HUES48 (cell line): ENCODE measurements around the gene PROKR1.

Source experiments
- H3K27ac ChIP-seq: one replicate; pipeline ENCODE4 v1.7.0; 2013; ENCODE audit warnings: low read depth, low read length, inconsistent platforms
- H3K27me3 ChIP-seq: 2 replicates; pipeline ENCODE4 v1.6.1; 2013; ENCODE audit warnings: mild to moderate bottlenecking, low read length; ENCODE audit not compliant: control insufficient read depth, insufficient read depth
- H3K36me3 ChIP-seq: 2 replicates; pipeline ENCODE4 v1.6.1; 2013; ENCODE audit warnings: low read length; ENCODE audit not compliant: control insufficient read depth, insufficient read depth
- H3K4me1 ChIP-seq: 2 replicates; pipeline ENCODE4 v1.6.1; 2013; ENCODE audit warnings: mild to moderate bottlenecking, low read length; ENCODE audit not compliant: control insufficient read depth, insufficient read depth
- H3K4me3 ChIP-seq: 2 replicates; pipeline ENCODE4 v1.5.1; 2013; ENCODE audit warnings: mild to moderate bottlenecking, low read depth, low read length
- H3K9ac ChIP-seq: 2 replicates; pipeline ENCODE4 v1.6.1; 2013; ENCODE audit warnings: mild to moderate bottlenecking, low read depth, low read length, moderate library complexity
- H3K9me3 ChIP-seq: 2 replicates; pipeline ENCODE4 v1.6.1; 2013; ENCODE audit warnings: low read length; ENCODE audit not compliant: control insufficient read depth, insufficient read depth

The PROKR1 gene

GRCh38 chr2:68612765-68613519, 30.4 kb upstream of the PROKR1 start:
- Histone ChIP-seq H3K4me3 (no peak overlapping the region), H3K36me3 (no peaks in the 10 kb centered on the region), H3K9ac (no peak overlapping the region), H3K9me3 (peaks cover 2% of the 10 kb centered on the region), H3K4me1 (no peaks in the 10 kb centered on the region), H3K27ac (no peak overlapping the region), H3K27me3 (no peaks in the 10 kb centered on the region)

GRCh38 chr2:68620772-68621171, 22.6 kb upstream of the PROKR1 start:
- no peaks in the 10 kb centered on the region for H3K27me3 ChIP-seq
- H3K4me3 ChIP-seq = no peak overlapping the region
- H3K27ac ChIP-seq = no peak overlapping the region
- no peaks in the 10 kb centered on the region for H3K36me3 ChIP-seq
- no peak overlapping the region for H3K9ac ChIP-seq
- no peaks in the 10 kb centered on the region; the same call in none of the 2 replicates for H3K9me3 ChIP-seq
- no peaks in the 10 kb centered on the region for H3K4me1 ChIP-seq

DNA sequence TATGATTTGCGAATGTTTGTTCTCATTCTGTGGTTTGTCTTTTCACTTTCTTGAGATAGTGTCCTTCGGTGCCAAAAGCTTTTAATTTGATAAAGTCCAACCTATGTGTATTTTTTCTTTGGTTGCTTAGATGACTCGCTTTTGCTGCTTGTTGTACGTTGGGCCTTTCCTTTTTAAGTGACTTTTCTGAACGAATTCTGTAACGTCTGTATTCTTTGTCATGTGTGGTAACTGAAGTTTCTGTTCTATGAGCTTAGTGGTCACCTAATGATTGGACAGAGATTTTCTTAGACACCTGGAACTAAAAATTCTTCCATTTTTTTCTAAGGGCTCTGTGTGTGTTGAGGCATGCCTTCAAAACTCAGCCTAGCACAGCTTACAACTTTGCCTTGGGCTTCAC, 19.6 kb upstream of the PROKR1 start:
- H3K9me3 ChIP-seq = no peaks in the 10 kb centered on the region; the same call in none of the 2 replicates
- H3K27me3 ChIP-seq = no peaks in the 10 kb centered on the region
- H3K36me3 ChIP-seq = no peaks in the 10 kb centered on the region
- H3K9ac ChIP-seq = no peak overlapping the region
- H3K27ac ChIP-seq = no peak overlapping the region
- no peaks in the 10 kb centered on the region for H3K4me1 ChIP-seq
- no peak overlapping the region for H3K4me3 ChIP-seq

GRCh38 chr2:68627615-68628014, 15.8 kb upstream of the PROKR1 start:
- H3K27me3 ChIP-seq = no peaks in the 10 kb centered on the region

GRCh38 chr2:68632021-68632420, 11.4 kb upstream of the PROKR1 start:
- no peaks in the 10 kb centered on the region for H3K27me3 ChIP-seq
- no peak overlapping the region for H3K4me3 ChIP-seq
- H3K9me3 ChIP-seq = no peaks in the 10 kb centered on the region

More at GRCh38 chr2:68627615-68628014, 15.8 kb upstream of the PROKR1 start:
- no peak overlapping the region for H3K4me3 ChIP-seq
- no peaks in the 10 kb centered on the region for H3K4me1 ChIP-seq
- H3K27ac ChIP-seq = no peak overlapping the region
- H3K36me3 ChIP-seq = no peaks in the 10 kb centered on the region
- no peaks in the 10 kb centered on the region; the same call in 1 of the 2 replicates for H3K9me3 ChIP-seq
- no peak overlapping the region for H3K9ac ChIP-seq

GRCh38 chr2:68637047-68637446, 6.3 kb upstream of the PROKR1 start:
- Histone ChIP-seq H3K27me3 (peaks cover 4% of the 10 kb centered on the region; the same call in 1 of the 2 replicates), H3K4me1 (peaks cover 3% of the 10 kb centered on the region; the same call in 1 of the 2 replicates), H3K36me3 (no peaks in the 10 kb centered on the region), H3K9me3 (no peaks in the 10 kb centered on the region), H3K4me3 (no peak overlapping the region), H3K27ac (no peak overlapping the region), H3K9ac (no peak overlapping the region)

More at GRCh38 chr2:68632021-68632420, 11.4 kb upstream of the PROKR1 start:
- no peaks in the 10 kb centered on the region for H3K36me3 ChIP-seq
- peaks cover 3% of the 10 kb centered on the region; the same call in 1 of the 2 replicates for H3K4me1 ChIP-seq
- no peak overlapping the region for H3K9ac ChIP-seq
- no peak overlapping the region for H3K27ac ChIP-seq

DNA sequence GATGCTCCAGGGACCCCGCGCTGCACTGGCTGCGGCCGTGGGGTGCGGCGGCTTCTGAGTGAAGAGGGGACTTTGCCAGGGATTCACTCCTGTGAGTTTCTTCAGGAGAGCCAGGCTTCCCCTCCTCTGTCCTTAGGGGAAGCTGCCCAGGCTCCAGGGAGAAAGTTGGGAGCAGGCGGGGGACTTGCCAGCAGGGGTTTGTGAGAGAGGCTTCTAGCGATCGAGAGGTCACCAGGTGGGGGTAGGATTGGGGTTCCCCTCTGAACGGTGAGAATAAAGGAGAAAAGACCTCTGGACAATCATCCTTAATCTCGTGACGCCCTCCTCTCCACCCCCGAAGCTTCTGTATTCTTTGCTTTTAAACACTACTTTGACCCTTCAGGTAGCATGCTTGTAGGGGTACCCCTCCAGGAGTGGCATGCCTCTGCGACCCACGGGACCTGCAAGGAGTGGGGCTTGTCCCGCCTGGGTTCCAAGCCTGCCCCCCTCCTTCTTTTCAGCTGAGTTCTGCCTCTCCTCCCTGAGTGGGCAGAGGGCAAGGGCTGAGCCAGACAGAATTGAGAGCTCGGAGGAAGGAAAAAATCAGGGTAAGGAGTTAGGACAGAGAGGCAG, 601 bp downstream of the PROKR1 start:
- no peaks in the 10 kb centered on the region for H3K36me3 ChIP-seq
- H3K4me3 ChIP-seq = peak overlapping the region; percentile 69
- 0 out of 2 replicates have a peak, but pooled peaks cover 4% of the 10 kb centered on the region for H3K4me1 ChIP-seq
- H3K27me3 ChIP-seq = peaks cover 45% of the 10 kb centered on the region
- H3K9me3 ChIP-seq = no peaks in the 10 kb centered on the region
- no peak overlapping the region for H3K27ac ChIP-seq
- H3K9ac ChIP-seq = peak overlapping the region; percentile 33; the same call in 1 of the 2 replicates

DNA sequence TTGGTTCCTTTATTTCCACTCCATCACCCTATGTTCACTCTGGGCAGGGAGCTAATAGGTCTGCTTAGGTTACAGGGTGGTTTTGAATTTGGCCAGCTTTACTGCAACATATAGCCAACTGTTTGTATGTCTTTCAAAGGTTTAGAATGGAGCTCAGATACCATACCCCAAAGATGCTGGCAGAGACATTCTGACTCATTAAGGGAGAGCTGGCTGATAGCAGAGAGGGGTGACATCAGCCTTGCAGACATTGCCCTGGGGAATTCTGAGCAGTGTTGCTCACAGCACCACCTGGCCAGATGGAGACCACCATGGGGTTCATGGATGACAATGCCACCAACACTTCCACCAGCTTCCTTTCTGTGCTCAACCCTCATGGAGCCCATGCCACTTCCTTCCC, 2.1 kb downstream of the PROKR1 start:
- H3K4me1 ChIP-seq = 0 out of 2 replicates have a peak, but pooled peaks cover 4% of the 10 kb centered on the region
- no peak overlapping the region for H3K27ac ChIP-seq
- no peak overlapping the region for H3K4me3 ChIP-seq
- H3K27me3 ChIP-seq = peaks cover 45% of the 10 kb centered on the region
- no peak overlapping the region for H3K9ac ChIP-seq
- no peaks in the 10 kb centered on the region for H3K36me3 ChIP-seq
- no peaks in the 10 kb centered on the region for H3K9me3 ChIP-seq

DNA sequence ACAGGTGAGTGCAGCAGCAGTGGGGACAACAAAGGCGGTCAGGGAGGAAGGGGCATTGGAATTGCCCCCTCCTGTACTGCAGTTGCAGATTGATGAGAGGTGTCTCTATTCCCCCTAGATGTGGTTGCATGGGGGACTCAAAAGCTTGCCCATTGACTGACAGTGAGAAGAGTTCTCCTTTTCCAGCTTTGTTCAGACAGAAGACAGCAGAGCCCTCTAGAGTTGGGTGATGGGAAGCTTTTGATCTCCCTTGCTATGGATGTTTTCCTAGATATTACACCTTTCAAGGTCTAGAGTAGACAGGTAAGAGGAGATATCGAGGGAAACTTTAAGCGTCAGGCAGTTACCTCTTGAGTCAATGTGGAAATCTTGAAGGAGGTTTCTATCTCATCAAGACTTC, 2.9 kb downstream of the PROKR1 start:
- no peaks in the 10 kb centered on the region for H3K36me3 ChIP-seq
- H3K27me3 ChIP-seq = peaks cover 43% of the 10 kb centered on the region
- no peaks in the 10 kb centered on the region for H3K9me3 ChIP-seq
- H3K4me1 ChIP-seq = 0 out of 2 replicates have a peak, but pooled peaks cover 4% of the 10 kb centered on the region
- no peak overlapping the region for H3K27ac ChIP-seq
- no peak overlapping the region for H3K9ac ChIP-seq
- no peak overlapping the region for H3K4me3 ChIP-seq

DNA sequence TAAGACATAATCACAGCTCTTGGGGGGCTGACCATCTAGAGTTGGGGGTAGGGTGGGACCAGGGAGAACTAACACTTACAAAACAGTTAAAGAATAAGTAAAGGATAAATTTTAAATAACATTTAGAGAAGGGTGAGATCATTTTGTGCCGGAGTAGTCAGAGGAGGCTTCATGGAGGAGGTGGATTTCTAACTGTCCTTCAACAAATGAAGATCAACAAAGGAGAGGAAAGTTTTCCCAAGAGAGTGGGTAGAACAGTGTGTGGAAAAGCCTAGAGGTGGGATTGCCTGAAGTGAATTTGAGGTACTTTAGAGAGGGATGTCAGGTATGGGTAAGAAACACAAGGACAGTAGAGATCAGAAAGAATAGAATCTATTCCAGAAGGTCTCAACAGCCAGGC, 7.3 kb downstream of the PROKR1 start:
- Histone ChIP-seq H3K36me3 (peaks cover 6% of the 10 kb centered on the region), H3K9ac (no peak overlapping the region), H3K4me1 (0 out of 2 replicates have a peak, but pooled peaks cover 6% of the 10 kb centered on the region), H3K4me3 (no peak overlapping the region), H3K9me3 (no peaks in the 10 kb centered on the region), H3K27me3 (0 out of 2 replicates have a peak, but pooled peaks cover 7% of the 10 kb centered on the region), H3K27ac (no peak overlapping the region)

GRCh38 chr2:68653034-68653433, 9.7 kb downstream of the PROKR1 start:
- no peaks in the 10 kb centered on the region for H3K27me3 ChIP-seq
- H3K9me3 ChIP-seq = no peaks in the 10 kb centered on the region
- no peak overlapping the region for H3K27ac ChIP-seq
- peaks cover 7% of the 10 kb centered on the region for H3K36me3 ChIP-seq
- H3K4me3 ChIP-seq = no peak overlapping the region
- H3K4me1 ChIP-seq = 0 out of 2 replicates have a peak, but pooled peaks cover 6% of the 10 kb centered on the region
- H3K9ac ChIP-seq = no peak overlapping the region
